GM19468 (cell line): Measurements from ENCODE around the gene NSD1.

Experiments
- ATAC-seq: cut with Tn5 transposase; IDR thresholded peaks from one replicate; pipeline ENCODE4 v1.9.1; 2021; ENCODE audit warnings: mild to moderate bottlenecking, moderate library complexity, moderate number of reproducible peaks; ENCODE audit not compliant: unreplicated experiment; ENCODE audit errors: extremely low read depth

The NSD1 gene

GRCh38 chr5:177314376-177315342, 181.1 kb downstream of the NSD1 start:
- ATAC-seq: no peak

GRCh38 chr5:177315411-177315810, 181.8 kb downstream of the NSD1 start:
- ATAC-seq: no peak

- no peak for ATAC-seq
These were observed 182.4 kb downstream of the NSD1 start for GRCh38 chr5:177316005-177316404.

- no peak for ATAC-seq
These were observed 184.4 kb downstream of the NSD1 start for GRCh38 chr5:177317959-177318377.

GRCh38 chr5:177319913-177320588, 186.5 kb downstream of the NSD1 start:
- ATAC-seq: no peak

GRCh38 chr5:177320879-177321278, 187.3 kb downstream of the NSD1 start:
- ATAC-seq: no peak

GRCh38 chr5:177325868-177326381, 192.4 kb downstream of the NSD1 start:
- no peak for ATAC-seq

- no peak for ATAC-seq
These were observed 194.3 kb downstream of the NSD1 start for GRCh38 chr5:177327539-177328522.

GRCh38 chr5:177328545-177329231, 195.1 kb downstream of the NSD1 start:
- no peak for ATAC-seq

- no peak for ATAC-seq
These were observed 196.3 kb downstream of the NSD1 start for GRCh38 chr5:177329883-177330282.

GRCh38 chr5:177330991-177331842, 197.6 kb downstream of the NSD1 start:
- ATAC-seq: no peak

GRCh38 chr5:177332031-177332895, 198.7 kb downstream of the NSD1 start:
- no peak for ATAC-seq

GRCh38 chr5:177332896-177333260, 199.3 kb downstream of the NSD1 start:
- ATAC-seq: no peak

- no peak for ATAC-seq
These were observed 200.0 kb downstream of the NSD1 start for GRCh38 chr5:177333420-177334154.

- ATAC-seq: no peak
These were observed 200.6 kb downstream of the NSD1 start for GRCh38 chr5:177334155-177334551.

- ATAC-seq: no peak
These were observed 201.5 kb downstream of the NSD1 start for GRCh38 chr5:177334781-177335700.
